GM11168 (cell line): ENCODE results near the gene CRTC2.

Experiments
- in situ Hi-C: fragments of 300-500 bp; cut with MboI; formaldehyde crosslinking; loops from one replicate; pipeline ENCODE4 v1.12.0; 2022; ENCODE audit warnings: low sequenced_read_pairs; ENCODE audit not compliant: unreplicated experiment

Gene CRTC2

GRCh38 chr1:153934746-153935145, 23.7 kb downstream of the CRTC2 start:
- in situ Hi-C loops = no loop called here

- in situ Hi-C loops = no loop called here
Measured at GRCh38 chr1:153933955-153934354, 24.5 kb downstream of the CRTC2 start.

DNA sequence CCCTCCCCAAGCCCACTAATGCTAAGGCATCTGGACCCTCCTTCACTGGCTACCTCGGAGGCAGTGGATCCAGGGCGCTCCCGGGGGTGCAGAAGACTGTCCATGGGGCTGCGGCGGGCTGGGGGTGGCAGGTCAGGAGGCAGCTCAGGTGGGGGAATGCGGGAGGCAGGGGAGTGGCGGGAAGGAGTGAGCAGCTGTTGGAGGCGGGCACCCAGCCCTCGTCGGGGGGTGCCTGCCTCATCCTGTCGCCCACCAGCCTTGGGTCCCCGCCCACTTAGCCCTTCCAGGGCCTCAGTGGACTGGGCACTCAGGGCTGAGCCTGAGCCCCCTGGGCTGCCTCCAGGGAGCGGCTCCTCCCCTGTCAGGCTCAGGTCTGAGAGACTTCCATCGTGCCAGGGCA, 25.0 kb downstream of the CRTC2 start:
- in situ Hi-C loops = no loop called here

DNA sequence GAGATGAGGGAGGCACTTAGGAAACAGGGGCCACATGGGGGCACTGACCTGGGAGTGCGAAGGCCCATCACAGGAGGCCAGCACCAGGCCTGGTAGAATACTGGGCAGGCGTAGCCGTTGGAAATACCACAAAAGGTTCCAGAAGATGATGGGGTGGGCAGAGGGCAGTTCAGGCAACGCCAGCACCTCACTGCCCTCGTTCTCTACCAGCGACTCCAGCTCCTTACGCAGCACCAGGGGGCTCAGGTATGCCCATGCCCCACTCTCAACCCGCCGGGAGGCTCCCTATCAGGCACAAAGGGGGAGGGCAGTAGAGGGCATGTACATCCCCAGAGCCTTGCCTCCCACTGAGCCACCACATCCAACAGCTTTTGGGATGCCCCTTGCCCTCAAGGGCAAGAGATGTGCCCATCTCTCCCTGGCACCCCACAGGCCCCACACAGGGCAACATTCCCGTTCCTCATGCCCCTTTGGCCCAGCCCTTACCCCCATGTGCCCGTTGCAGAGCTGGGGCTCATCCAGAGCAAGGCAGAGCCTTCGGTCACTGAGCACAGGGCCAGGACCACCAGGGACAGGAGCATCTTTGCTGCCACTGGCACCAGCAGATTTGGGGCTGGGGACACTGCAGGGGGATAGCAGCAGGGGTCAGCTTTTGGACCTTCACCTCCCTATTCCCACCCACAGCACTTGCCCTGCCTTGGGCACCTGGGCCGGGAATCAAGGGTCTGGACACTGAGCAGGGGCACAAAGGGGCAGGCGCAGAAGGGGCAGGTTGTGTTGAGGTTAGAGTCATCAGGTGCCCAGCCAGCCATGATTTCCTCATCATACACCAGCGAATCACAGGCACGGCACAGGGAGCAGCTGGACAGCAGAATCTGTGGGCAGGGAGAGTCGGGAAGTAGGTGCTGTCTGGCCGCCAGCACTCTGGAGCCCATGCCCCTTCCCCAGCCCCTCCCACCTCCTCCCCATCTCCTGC, 26.0 kb downstream of the CRTC2 start:
- in situ Hi-C loops = no loop called here

GRCh38 chr1:153929981-153930948, 28.1 kb downstream of the CRTC2 start:
- in situ Hi-C loops = no loop called here

- in situ Hi-C loops = no loop called here
Measured at GRCh38 chr1:153929426-153929825, 29.0 kb downstream of the CRTC2 start.

DNA sequence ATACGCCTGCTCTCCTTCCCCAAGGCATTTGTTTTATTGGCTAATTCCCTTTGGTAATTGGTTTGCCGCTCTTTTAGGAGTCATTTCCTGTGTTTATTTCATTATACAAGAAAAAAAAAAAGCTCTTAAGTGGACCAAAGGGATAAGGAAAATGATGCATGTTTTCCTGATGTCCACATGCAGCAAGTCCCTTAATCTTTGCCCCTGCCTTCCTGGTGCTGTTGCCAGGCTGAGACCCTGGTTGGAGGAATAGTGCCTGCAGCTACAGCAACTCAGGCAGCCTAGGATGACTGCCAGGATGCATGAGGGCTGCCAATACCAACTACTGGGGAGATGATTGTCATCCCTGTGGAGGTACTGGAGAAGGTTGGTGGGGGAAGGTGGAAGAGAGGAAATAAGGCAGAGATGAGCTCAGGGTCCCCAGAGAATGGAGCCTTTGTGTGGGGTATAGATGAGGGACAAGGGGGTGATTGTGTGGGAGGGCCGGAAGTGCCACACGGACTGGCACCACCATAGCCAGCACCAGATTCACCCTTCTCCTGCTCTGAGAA, 29.5 kb downstream of the CRTC2 start:
- in situ Hi-C loops = no loop called here

- in situ Hi-C loops = no loop called here
Measured at GRCh38 chr1:153928245-153928644, 30.2 kb downstream of the CRTC2 start.

DNA sequence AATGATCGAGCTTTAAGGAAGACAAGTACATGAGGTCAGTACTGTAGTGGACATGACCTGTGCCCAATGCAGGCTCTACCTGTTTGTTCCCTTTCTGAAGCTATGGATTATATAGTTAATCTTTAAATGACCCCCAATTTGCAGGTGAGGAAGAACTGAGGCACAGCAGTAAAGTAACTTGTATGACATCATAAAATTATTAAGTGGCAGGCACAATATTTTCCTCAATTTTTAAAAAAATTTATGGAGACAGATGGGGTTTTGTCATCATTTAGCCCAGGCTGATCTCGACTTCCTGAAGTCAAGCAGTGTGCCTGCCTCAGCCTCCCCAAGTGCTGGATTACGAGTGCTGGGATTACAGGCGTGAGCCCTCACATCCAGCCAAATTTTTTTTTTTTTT, 32.0 kb downstream of the CRTC2 start:
- in situ Hi-C loops = no loop called here

DNA sequence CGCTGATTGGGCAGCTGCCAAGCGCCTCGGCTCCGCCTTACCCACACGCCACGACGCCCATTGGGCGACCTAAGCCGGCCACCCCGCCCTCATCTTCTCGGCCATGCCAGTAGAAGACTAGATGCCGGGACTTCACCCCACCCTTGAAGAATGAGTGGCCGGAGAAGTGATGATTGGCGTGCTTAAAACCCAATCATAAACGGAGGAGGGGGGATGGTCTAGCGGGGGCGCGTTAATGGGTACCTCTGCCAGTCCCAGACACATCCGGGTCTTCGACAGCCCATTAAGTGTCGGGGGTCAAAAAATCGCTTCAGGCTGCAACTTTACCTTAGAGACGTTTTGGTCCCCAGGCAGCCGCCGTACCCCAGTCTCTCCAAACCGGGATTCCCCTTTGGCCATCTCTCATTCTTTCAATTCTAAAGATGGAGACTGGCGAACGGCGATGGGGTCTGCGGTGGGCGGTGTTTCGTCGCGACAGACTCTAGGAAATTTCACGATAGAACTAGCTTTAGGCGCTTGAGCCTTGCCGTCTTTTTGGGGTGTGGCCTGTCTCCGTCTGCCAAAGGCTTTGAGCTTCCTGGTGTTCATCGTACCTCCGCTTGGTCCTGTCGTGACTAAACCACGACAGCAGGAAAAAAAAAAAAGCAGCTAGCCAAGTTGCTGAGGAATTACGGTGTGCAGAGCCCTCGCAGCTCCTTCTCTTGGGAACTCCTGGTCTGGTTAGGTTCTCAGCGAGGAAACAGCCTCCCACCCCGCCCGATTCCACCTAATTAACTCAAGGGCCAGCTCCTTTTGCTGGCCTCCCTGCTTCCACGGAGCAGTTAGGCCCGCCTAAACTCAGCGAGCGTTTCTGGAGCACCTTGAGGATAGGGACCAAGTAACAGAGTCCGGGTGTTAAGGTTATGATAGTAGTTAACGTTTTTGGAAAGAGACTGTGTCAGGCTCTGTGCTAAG, 35.2 kb downstream of the CRTC2 start, which contains the start of gene GATAD2B:
Gene GATAD2B, minus strand, starts transcription at position 1 of the 954 bp plus-strand sequence. CDS start 94,625 bp downstream, outside the sequence.
- in situ Hi-C loops = loop anchor here (5.0 kb wide), 1 partner anchor 126 kb away; no protein-coding TSS in a partner anchor

- in situ Hi-C loops = loop anchor here (5.0 kb wide), 1 partner anchor 125 kb away; no protein-coding TSS in a partner anchor
Measured at GRCh38 chr1:153922076-153922971, 36.1 kb downstream of the CRTC2 start.

GRCh38 chr1:153921803-153922075, 36.7 kb downstream of the CRTC2 start:
- in situ Hi-C loops = loop anchor here (5.0 kb wide), 1 partner anchor 124 kb away; no protein-coding TSS in a partner anchor

GRCh38 chr1:153921080-153921802, 37.2 kb downstream of the CRTC2 start:
- in situ Hi-C loops = loop anchor here (5.0 kb wide), 1 partner anchor 124 kb away; no protein-coding TSS in a partner anchor

DNA sequence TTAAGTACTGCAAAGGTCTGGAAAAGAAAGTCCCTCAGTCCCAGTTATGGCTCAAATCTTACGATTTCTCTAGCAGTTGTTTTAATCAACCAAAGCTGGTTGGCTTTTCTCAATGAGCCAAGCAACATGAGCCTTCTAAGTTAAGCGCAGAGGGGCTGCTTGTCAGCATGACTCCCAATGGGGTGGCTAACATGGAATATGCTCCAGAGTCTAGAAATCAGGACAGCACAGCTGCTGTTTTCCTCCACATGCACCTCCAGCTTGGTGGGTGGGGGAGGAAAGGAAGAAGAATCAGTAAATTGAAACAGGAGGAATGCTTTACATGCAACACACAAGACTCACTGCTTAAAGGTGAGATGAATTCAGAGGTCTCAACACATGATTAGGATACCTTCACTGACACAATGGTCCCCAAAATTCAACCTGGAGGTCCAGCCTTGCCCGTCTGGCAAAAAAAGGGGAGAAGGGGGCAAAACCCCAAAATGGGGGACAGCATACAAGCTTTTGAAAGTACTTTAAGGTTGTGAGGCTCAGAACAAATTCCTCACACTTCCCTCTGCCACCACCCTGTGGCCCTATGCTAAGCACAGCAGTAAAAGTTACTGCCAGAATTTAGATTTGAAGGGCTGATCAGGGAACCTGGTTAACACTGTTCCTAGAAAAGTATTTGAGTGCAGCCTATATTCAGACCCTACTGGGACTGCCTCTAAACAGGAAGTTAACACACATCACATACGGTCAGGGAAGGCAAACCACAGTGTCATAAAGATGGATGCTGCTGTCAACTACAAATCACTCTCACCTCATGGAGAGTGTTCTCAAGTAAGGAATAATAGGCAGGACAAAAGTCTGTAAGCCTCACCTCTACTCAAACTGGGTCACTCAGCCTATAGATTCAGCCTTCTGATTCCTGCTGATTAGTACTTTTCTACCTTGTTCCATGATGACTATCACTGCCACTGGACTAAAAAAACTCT, 38.2 kb downstream of the CRTC2 start:
- in situ Hi-C loops = loop anchor here (5.0 kb wide), 1 partner anchor 123 kb away; no protein-coding TSS in a partner anchor

- in situ Hi-C loops = no loop called here
Measured at GRCh38 chr1:153916297-153916696, 42.1 kb downstream of the CRTC2 start.

DNA sequence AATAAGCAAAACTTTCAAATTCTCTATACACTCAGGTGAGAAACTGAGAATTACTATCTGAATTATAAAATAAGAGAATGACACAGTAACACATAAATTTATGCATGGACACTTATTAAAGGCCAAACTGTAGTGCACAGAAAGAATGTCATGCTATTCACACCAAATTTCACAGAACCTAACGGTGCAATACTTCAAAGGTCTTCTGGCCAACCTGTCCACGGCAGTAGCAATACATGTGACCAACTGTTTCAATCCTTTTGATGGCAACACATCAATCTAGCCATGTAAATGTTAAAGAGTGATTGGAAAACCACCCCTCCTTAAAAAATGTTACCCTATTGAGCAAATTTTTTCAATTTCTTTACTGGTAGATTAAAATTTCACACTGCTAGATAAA, 46.1 kb downstream of the CRTC2 start:
- in situ Hi-C loops = no loop called here
